CD8-positive, alpha-beta memory T cell (primary cell): Measurements from ENCODE around the gene PFKP. TPM values are rescaled to one million over a fixed set of nuclear protein-coding genes. Genes with fewer than 3 reads are reported as not detected.

Experiments used
- CTCF ChIA-PET: fragments of 350-600 bp; sonication (Branson Sonifier 250); formaldehyde crosslinking; loops from one replicate; lab custom pipeline; 2021; ENCODE audit warnings: antibody characterized with exemption; lab: Charles Lee
- POLR2A ChIA-PET: fragments of 350-600 bp; sonication (Branson Sonifier 250); formaldehyde crosslinking; loops from one replicate; lab custom pipeline; 2021; ENCODE audit warnings: antibody characterized with exemption; lab: Charles Lee
- DNase-seq, 5 donors: peaks; one replicate each; pipeline versions ENCODE4 v3.0.0 to v3.0.0-alpha.2; 2020 to 2022; ENCODE audit warnings: mixed read lengths in 1 of 5
- H3K27ac ChIP-seq: one replicate; pipeline ENCODE4 v1.7.0; 2013; ENCODE audit warnings: low read depth, mild to moderate bottlenecking, low read length, moderate library complexity
- H3K27me3 ChIP-seq: 2 replicates; pipeline ENCODE4 v1.7.0; 2013; ENCODE audit warnings: low read length, mild to moderate bottlenecking; ENCODE audit not compliant: insufficient read depth, poor library complexity, severe bottlenecking
- H3K36me3 ChIP-seq: 2 replicates; pipeline ENCODE4 v1.7.0; 2013; ENCODE audit warnings: mild to moderate bottlenecking, low read length, moderate library complexity; ENCODE audit not compliant: insufficient read depth
- H3K4me1 ChIP-seq: 2 replicates; pipeline ENCODE4 v1.7.0; 2013; ENCODE audit warnings: mild to moderate bottlenecking, low read length, moderate library complexity; ENCODE audit not compliant: insufficient read depth
- H3K4me3 ChIP-seq: 2 replicates; pipeline ENCODE4 v1.7.0; 2013; ENCODE audit warnings: mild to moderate bottlenecking, low read length
- H3K9me3 ChIP-seq: 2 replicates; pipeline ENCODE4 v1.7.0; 2013; ENCODE audit warnings: mild to moderate bottlenecking, low read length
- H3K27ac Mint-ChIP-seq, 8 donors: one replicate each; pipeline ENCODE4 v1.8.0; 2020 to 2021; ENCODE audit warnings: mixed read lengths in 8 of 8, mild to moderate bottlenecking in 6 of 8, inconsistent platforms in 3 of 8, moderate library complexity in 3 of 8
- H3K27me3 Mint-ChIP-seq, 2 donors: one replicate each; pipeline ENCODE4 v1.8.0; 2020 to 2021; ENCODE audit warnings: mixed read lengths in 2 of 2, mild to moderate bottlenecking in 1 of 2, moderate library complexity in 1 of 2
- H3K36me3 Mint-ChIP-seq, 3 donors: one replicate each; pipeline ENCODE4 v1.8.0; 2020 to 2021; ENCODE audit warnings: mixed read lengths in 3 of 3, inconsistent platforms in 1 of 3, mild to moderate bottlenecking in 1 of 3
- H3K4me1 Mint-ChIP-seq, 3 donors: one replicate each; pipeline ENCODE4 v1.8.0; 2020 to 2021; ENCODE audit warnings: mixed read lengths in 3 of 3, inconsistent platforms in 1 of 3, mild to moderate bottlenecking in 1 of 3
- H3K4me3 Mint-ChIP-seq, 7 donors: one replicate each; pipeline ENCODE4 v1.8.0; 2020 to 2021; ENCODE audit warnings: mixed read lengths in 7 of 7, mild to moderate bottlenecking in 6 of 7, moderate library complexity in 4 of 7, inconsistent platforms in 2 of 7
- H3K9me3 Mint-ChIP-seq, 5 donors: one replicate each; pipeline ENCODE4 v1.8.0; 2020 to 2022; ENCODE audit warnings: mixed read lengths in 5 of 5, mild to moderate bottlenecking in 3 of 5, moderate library complexity in 2 of 5, inconsistent platforms in 1 of 5
- polyA plus RNA-seq: library from polyadenylated mRNA; unstranded; fragments of 300-500 nt; fragmentation: Illumina TruSeq; gene quantifications from one replicate; pipeline ENCODE4 v1.2.3, GENCODE V29; 2021
- total RNA-seq, 2 experiments: library from RNA; stranded (reverse); gene quantifications; one replicate each; pipeline ENCODE4 v1.2.3, GENCODE V29; 2021

PFKP gene
- total and polyA plus RNA-seq, 3 experiments from 2014 or later = 61.6 to 187 (median 180) TPM

DNA sequence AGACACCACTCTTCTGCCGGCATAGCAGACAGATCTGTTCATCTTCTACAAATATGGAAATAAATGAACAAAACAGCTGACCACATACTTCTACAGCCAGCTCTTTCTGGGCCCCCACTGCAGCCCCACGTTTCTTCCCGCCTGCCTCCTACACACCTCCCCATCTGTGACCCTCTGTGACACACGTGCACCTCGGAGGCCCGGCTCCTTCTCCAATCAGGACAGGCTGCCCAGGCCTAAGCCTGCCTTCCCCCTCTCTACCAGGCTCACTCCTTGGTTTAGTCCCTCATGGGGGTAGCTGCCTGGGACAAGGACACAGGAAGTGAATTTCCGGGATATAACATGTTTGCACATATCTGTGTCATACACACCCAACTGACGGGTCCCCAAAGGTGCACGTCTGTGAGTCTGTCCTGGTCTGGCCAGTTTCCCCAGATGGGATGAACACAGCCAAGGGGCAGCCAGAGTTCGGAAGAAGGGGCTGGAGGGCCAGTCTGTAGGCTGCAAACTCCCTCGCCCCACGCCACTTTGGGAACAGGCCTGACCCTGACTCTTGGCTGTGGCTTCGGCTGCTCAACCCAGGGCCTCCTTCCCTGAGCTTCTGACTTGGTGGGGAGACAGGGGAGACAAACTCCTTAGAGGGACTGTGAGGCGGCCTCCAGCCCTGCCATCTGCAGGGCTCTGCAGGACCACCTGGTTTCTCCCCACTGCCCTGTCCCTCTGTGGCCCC lies 75.0 kb downstream of the PFKP start:
- Histone ChIP-seq H3K27me3 (no peaks in the 10 kb centered on the region), H3K9me3 (no peaks in the 10 kb centered on the region), H3K27ac (no peak overlapping the region), H3K36me3 (peaks cover 74% of the 10 kb centered on the region), H3K4me1 (no peaks in the 10 kb centered on the region), H3K4me3 (no peak overlapping the region)
- POLR2A ChIA-PET = no interaction called here
- H3K27ac Mint-ChIP-seq = peak overlapping the region in 2 of 8 donors; percentile 35 to 86
- CTCF ChIA-PET = no interaction called here
- H3K4me1 Mint-ChIP-seq = no peaks in the 10 kb centered on the region
- H3K27me3 Mint-ChIP-seq = no peaks in the 10 kb centered on the region
- no peak overlapping the region for H3K4me3 Mint-ChIP-seq
- peaks cover 19 to 99% (median 33%) of the 10 kb centered on the region in 3 donors for H3K36me3 Mint-ChIP-seq
- DNase-seq = no peak
- H3K9me3 Mint-ChIP-seq = no peaks in the 10 kb centered on the region

DNA sequence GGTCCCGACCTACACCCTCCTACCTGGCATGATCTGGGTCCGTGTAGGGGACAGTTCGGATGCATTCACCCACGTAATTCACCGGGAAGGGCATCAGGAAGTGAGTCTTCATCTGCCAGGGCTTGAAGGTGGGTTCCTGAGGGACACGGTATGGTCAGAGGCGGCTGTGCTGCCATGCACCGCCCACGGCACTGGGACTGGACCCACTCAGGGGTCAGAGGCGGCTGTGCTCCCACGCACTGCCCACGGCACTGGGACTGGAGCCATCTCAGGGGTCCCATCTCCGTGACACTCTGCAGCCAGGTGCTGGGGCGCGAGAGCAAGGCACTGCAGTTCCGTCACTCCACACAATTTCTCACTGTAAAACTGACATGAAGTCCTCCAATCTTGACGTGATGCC lies 76.0 kb downstream of the PFKP start:
- Histone ChIP-seq H3K36me3 (peaks cover 79% of the 10 kb centered on the region), H3K4me3 (no peak overlapping the region), H3K9me3 (no peaks in the 10 kb centered on the region), H3K27ac (no peak overlapping the region), H3K27me3 (no peaks in the 10 kb centered on the region), H3K4me1 (no peaks in the 10 kb centered on the region)
- H3K4me1 Mint-ChIP-seq = no peaks in the 10 kb centered on the region
- H3K27ac Mint-ChIP-seq = peak overlapping the region in 3 of 8 donors; percentile 29 to 81 (median 74)
- ChIA-PET CTCF (no interaction called here), POLR2A (interaction anchor here (0.6 kb wide), 1 partner anchor 56 kb away, joined by 7 read pairs; no protein-coding TSS in a partner anchor)
- peaks cover 23 to 99% (median 38%) of the 10 kb centered on the region in 3 donors for H3K36me3 Mint-ChIP-seq
- no peaks in the 10 kb centered on the region for H3K27me3 Mint-ChIP-seq
- H3K9me3 Mint-ChIP-seq = no peaks in the 10 kb centered on the region
- H3K4me3 Mint-ChIP-seq = no peak overlapping the region
- no peak for DNase-seq

DNA sequence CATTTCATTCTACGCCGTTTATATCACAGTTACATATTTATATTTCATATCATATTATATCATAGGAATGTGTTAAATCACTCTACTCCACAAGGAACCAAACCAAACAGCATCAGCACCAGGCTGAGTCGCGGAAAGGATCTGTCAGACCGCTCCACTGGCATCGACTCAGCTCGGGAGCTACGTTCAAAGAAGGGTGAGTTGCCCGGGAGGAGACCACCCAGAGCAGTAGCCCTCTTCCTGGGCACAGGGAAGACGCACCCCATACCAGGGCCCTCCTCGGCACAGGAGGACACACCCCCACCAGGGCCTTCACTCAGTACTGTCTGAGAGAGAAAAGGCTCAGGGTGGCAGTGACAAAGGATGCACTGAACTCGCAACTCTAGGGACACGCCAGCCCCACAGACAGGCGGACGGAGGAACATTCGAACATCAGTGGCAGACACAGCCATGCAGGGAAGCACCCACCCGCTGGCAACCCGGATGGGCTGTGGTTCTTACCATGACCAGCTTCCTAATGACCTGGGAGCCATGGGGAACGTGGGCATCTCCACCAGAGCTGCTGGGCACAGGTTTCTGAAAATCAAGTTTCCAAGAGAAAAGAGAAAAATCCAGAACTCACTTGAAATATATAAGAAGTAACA lies 76.6 kb downstream of the PFKP start:
- no peaks in the 10 kb centered on the region for H3K4me1 Mint-ChIP-seq
- H3K4me3 ChIP-seq = no peak overlapping the region
- POLR2A ChIA-PET = interaction anchor here (0.6 kb wide), 1 partner anchor 56 kb away, joined by 7 read pairs; no protein-coding TSS in a partner anchor
- DNase-seq = no peak
- no peaks in the 10 kb centered on the region for H3K9me3 Mint-ChIP-seq
- H3K36me3 ChIP-seq = peaks cover 79% of the 10 kb centered on the region
- no peak overlapping the region for H3K27ac ChIP-seq
- no peak overlapping the region for H3K4me3 Mint-ChIP-seq
- H3K27ac Mint-ChIP-seq = peak overlapping the region in 1 of 8 donors; percentile 73
- H3K4me1 ChIP-seq = no peaks in the 10 kb centered on the region
- CTCF ChIA-PET = interaction anchor here (1.2 kb wide), 1 partner anchor 28 kb away, joined by 3 read pairs; the partner anchor contains the start of gene PITRM1
- H3K36me3 Mint-ChIP-seq = peaks cover 18 to 99% (median 33%) of the 10 kb centered on the region in 3 donors
- no peaks in the 10 kb centered on the region for H3K27me3 ChIP-seq
- no peaks in the 10 kb centered on the region for H3K9me3 ChIP-seq
- H3K27me3 Mint-ChIP-seq = no peaks in the 10 kb centered on the region

DNA sequence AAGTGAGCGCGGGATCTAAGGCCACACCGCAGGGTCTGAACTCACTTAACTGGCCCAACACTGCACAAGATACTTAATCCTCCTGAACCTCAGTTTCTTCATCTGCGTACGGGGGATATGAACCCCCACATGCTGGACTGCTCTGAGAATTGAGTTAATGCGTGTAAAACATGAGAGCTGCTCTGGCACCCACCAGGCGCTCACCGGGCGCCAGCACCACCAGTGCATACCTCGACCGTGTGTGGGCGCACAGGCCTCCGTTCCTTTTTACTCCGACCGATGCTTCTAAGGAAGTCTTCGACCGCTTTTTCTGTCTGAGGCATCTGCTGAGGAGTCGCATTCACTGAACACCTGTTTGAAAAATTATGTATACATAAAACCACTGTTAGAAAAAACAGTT lies 78.0 kb downstream of the PFKP start:
- no peak overlapping the region for H3K27ac ChIP-seq
- no peaks in the 10 kb centered on the region for H3K4me1 ChIP-seq
- Mint-ChIP-seq H3K27me3 (no peaks in the 10 kb centered on the region), H3K36me3 (peaks cover 12 to 99% (median 30%) of the 10 kb centered on the region in 3 donors), H3K27ac (peak overlapping the region in 1 of 8 donors; percentile 26), H3K4me1 (no peaks in the 10 kb centered on the region), H3K4me3 (no peak overlapping the region), H3K9me3 (no peaks in the 10 kb centered on the region)
- ChIA-PET POLR2A (no interaction called here), CTCF (no interaction called here)
- no peak for DNase-seq
- H3K36me3 ChIP-seq = peaks cover 79% of the 10 kb centered on the region
- no peaks in the 10 kb centered on the region for H3K27me3 ChIP-seq
- H3K4me3 ChIP-seq = no peak overlapping the region
- H3K9me3 ChIP-seq = no peaks in the 10 kb centered on the region

DNA sequence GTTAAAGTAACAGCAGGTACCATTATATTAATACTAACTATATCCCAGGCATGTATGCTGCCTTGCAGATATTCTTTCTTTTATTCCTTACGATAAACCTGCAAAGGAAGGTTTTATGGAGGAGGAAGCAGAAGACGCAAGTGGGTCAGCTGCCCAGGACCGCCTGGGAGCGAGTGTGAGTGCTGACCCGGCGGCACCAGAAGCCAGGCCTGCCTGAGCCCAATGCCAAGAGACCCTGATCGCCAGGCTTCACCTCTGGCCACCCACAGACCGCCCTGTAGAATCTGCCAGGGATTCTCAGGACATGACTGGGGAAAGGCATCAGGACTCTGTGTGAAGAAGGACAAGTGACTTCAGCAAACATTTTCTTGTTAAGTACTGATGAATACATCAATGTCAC lies 78.9 kb downstream of the PFKP start:
- CTCF ChIA-PET = no interaction called here
- Mint-ChIP-seq H3K36me3 (peaks cover 12 to 99% (median 32%) of the 10 kb centered on the region in 3 donors), H3K27ac (no peak overlapping the region)

DNA sequence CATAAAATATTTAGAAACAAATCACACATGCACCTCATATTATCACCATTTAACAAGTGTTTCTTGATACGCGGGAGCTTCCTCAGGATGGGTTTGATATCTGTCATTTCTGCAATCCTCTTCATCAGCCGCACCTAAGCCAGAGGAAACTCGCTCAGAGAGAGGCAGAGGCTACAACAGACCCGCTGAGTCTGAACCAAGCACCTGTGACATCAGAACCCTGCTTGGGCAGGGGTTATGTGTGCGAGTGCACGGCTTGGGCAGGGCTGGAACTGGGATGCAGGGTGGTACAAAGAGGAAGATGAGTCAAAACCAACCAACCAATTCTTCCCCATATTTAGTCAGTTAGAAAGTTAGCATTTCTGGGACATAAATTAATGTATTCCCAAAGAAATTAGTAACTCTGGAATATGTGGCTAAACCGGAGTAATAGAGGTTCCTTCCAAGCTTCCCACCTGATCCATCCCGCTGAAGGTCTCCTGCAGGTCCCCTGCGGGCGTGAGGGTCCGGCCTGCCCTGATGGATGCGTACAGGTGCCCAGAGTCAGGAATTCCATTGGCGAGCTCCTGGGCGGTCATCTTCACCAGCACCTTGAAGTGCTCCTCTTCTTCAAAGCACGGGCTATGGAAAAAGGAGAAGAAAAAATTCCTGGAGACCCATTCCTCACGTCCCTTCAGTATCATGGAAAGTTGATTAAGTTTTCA lies 79.9 kb downstream of the PFKP start:
- no peak overlapping the region for H3K27ac Mint-ChIP-seq
- no peaks in the 10 kb centered on the region for H3K9me3 Mint-ChIP-seq
- H3K27me3 Mint-ChIP-seq = no peaks in the 10 kb centered on the region
- Histone ChIP-seq H3K4me1 (no peaks in the 10 kb centered on the region), H3K4me3 (no peak overlapping the region), H3K36me3 (peaks cover 81% of the 10 kb centered on the region), H3K27ac (no peak overlapping the region), H3K9me3 (no peaks in the 10 kb centered on the region), H3K27me3 (no peaks in the 10 kb centered on the region)
- H3K4me1 Mint-ChIP-seq = no peaks in the 10 kb centered on the region
- no peak overlapping the region for H3K4me3 Mint-ChIP-seq
- DNase-seq = no peak
- ChIA-PET POLR2A (no interaction called here), CTCF (no interaction called here)
- peaks cover 12 to 99% (median 32%) of the 10 kb centered on the region in 3 donors for H3K36me3 Mint-ChIP-seq

More for the DNA sequence above, 78.9 kb downstream of the PFKP start:
- H3K27ac ChIP-seq = no peak overlapping the region
- Mint-ChIP-seq H3K27me3 (no peaks in the 10 kb centered on the region), H3K9me3 (no peaks in the 10 kb centered on the region), H3K4me1 (no peaks in the 10 kb centered on the region), H3K4me3 (no peak overlapping the region)
- H3K27me3 ChIP-seq = no peaks in the 10 kb centered on the region
- no peaks in the 10 kb centered on the region for H3K9me3 ChIP-seq
- H3K4me1 ChIP-seq = no peaks in the 10 kb centered on the region
- peaks cover 79% of the 10 kb centered on the region for H3K36me3 ChIP-seq
- no peak for DNase-seq
- POLR2A ChIA-PET = no interaction called here
- no peak overlapping the region for H3K4me3 ChIP-seq

DNA sequence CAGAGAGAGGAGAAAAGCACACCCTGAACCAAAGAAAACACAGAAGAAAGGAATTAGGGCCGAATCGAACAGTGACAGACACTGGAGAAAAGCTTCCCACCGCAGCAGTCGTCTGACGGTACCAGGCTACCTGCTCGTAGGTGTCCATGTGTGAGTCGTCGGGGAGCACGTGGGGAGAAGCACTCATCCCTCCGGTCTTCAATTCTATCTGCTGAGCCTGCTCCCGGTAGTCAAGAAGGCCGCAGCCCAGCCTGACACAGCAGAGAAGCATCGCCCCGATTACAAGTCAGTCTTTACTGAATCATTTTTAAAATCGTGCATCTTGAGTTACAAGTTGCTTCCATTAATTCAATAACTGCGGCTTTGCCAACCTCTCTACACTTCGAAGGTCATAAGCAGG lies 80.7 kb downstream of the PFKP start:
- Histone ChIP-seq H3K4me3 (no peak overlapping the region), H3K4me1 (no peaks in the 10 kb centered on the region), H3K9me3 (no peaks in the 10 kb centered on the region), H3K27me3 (no peaks in the 10 kb centered on the region), H3K36me3 (peaks cover 78% of the 10 kb centered on the region), H3K27ac (no peak overlapping the region)
- no peak for DNase-seq
- ChIA-PET POLR2A (no interaction called here), CTCF (no interaction called here)
- no peak overlapping the region for H3K27ac Mint-ChIP-seq
- peaks cover 12 to 99% (median 32%) of the 10 kb centered on the region in 3 donors for H3K36me3 Mint-ChIP-seq
- peak overlapping the region in 1 of 7 donors; percentile 24 for H3K4me3 Mint-ChIP-seq
- H3K9me3 Mint-ChIP-seq = no peaks in the 10 kb centered on the region
- no peaks in the 10 kb centered on the region for H3K27me3 Mint-ChIP-seq
- H3K4me1 Mint-ChIP-seq = peaks cover 0 to 2% (median 0%) of the 10 kb centered on the region in 3 donors
